Measurements from ENCODE around the gene C1orf116.

DNA sequence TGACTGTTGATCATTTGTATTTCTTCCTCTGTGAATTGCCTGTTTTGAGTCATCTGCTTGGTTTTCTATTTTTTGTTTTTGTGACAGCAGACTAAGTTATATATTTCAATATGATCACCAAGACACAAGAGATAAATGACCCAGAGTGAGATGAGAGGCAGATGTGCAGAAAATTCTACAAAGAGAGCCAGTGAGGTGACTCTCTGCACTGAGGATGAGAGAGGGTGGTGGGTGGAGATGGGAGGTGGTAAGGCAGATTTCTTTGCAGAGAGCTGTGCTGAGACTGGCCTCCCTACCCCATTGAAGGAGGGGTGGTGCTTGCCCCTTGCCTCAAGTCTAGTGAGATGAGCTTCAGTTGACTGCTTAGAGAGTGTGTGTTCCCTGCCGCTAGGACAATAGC lies 44.7 kb downstream of the C1orf116 start:
- TF ChIP-seq, protein P1, sequence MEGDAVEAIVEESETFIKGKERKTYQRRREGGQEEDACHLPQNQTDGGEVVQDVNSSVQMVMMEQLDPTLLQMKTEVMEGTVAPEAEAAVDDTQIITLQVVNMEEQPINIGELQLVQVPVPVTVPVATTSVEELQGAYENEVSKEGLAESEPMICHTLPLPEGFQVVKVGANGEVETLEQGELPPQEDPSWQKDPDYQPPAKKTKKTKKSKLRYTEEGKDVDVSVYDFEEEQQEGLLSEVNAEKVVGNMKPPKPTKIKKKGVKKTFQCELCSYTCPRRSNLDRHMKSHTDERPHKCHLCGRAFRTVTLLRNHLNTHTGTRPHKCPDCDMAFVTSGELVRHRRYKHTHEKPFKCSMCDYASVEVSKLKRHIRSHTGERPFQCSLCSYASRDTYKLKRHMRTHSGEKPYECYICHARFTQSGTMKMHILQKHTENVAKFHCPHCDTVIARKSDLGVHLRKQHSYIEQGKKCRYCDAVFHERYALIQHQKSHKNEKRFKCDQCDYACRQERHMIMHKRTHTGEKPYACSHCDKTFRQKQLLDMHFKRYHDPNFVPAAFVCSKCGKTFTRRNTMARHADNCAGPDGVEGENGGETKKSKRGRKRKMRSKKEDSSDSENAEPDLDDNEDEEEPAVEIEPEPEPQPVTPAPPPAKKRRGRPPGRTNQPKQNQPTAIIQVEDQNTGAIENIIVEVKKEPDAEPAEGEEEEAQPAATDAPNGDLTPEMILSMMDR (optimal IDR thresholded peaks at IDR 0.05 in 1 of 3, IDR thresholded peaks at IDR 0.05 in 1 of 3, conservative IDR thresholded peaks at IDR 0.05 in 1 of 3; ENCODE audit: extremely low read depth in 1 of 3, insufficient read depth in 2 of 3, low read length in 3 of 3) = no peak
- no peak for TF ChIP-seq EZH2 (IDR thresholded peaks at IDR 0.05; ENCODE audit: low read length)
